Mammary epithelial cell (primary cell): Measurements from ENCODE around the gene BCORL1.

Experiments used
- CTCF ChIP-seq, 2 donors: IDR thresholded peaks in 1 of 2; conservative IDR thresholded peaks in 1 of 2; 2 replicates each; pipeline ENCODE4 v1.5.1; 2011 to 2012; ENCODE audit warnings: inconsistent platforms in 2 of 2, low read length in 2 of 2, mild to moderate bottlenecking in 2 of 2, control low read depth in 1 of 2, low read depth in 1 of 2; ENCODE audit not compliant: insufficient read depth in 1 of 2; ENCODE audit errors: extremely low read depth in 1 of 2
- EZH2 ChIP-seq: IDR thresholded peaks from 2 replicates; pipeline ENCODE4 v1.6.1; 2012; ENCODE audit warnings: low read length, inconsistent platforms, borderline replicate concordance

- TF ChIP-seq CTCF (conservative IDR thresholded peaks at IDR 0.05 in 1 of 2, IDR thresholded peaks at IDR 0.05 in 1 of 2; ENCODE audit: extremely low read depth in 1 of 2, insufficient read depth in 1 of 2, low read depth in 1 of 2, low read length in 2 of 2) (no peak), EZH2 (no peak)
Measured at GRCh38 chrX:130097507-130098209, 115.2 kb downstream of the BCORL1 start.
